Measurements from ENCODE around the gene L3HYPDH. TPM values are rescaled to one million over a fixed set of nuclear protein-coding genes. Genes with fewer than 3 reads are reported as not detected.

Gene L3HYPDH
- total and polyA plus RNA-seq, 2 donors (not counting 3 experiments of a cell fraction or from before 2014, with no cell fraction given) = 26.2 to 30.2 TPM

DNA sequence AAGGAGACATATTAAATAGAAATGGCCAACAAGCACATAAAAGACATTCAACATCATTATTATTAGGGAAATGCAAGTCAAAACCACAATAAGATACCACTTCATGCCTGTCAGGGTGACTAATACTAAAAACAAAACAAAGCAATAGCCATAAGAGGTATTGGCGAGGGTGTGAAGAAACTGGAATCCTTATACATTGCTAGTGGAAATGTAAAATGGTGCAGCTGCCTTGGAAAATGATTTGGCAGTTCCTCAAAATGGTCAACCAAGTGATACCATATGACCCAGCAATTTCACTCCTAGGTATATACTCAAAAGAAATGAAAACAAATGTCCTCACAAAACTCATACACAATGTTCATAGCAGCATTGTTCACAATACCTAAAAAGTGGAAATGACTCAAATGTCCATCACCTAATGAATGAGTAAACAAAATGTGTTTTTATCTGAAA, 46.0 kb downstream of the L3HYPDH start:
- dilution Hi-C loops (cut with MboI; ENCODE audit: extremely low pct_ligation_motif_present, low sequenced_read_pairs) (no loop called here), intact Hi-C loops (cut with micrococcal nuclease) (loop anchor here (1.0 to 2.0 kb wide), 4 partner anchors 32 to 163 kb away; no protein-coding TSS in a partner anchor)
- no TSS peak for BruUV-seq (replicated peaks)
- H3K4me1 ChIP-seq (ENCODE audit: control insufficient read depth, extremely low read depth, insufficient read depth, low read length) = peaks cover 29% of the 10 kb centered on the region
- H3K4me2 ChIP-seq (ENCODE audit: insufficient read depth, low read length) = peak overlapping the region; percentile 82
- no peaks in the 10 kb centered on the region for H4K20me1 ChIP-seq (replicated peaks; ENCODE audit: control insufficient read depth, extremely low read depth, insufficient read depth, low read length)
- H3K27me3 ChIP-seq (ENCODE audit: control insufficient read depth in 2 of 2, insufficient read depth in 2 of 2, low read length in 2 of 2) = no peaks in the 10 kb centered on the region
- H3K9me3 ChIP-seq (replicated peaks; ENCODE audit: control insufficient read depth, insufficient read depth, low read length) = no peaks in the 10 kb centered on the region
- FAIRE-seq = peak; percentile 80
- no peaks in the 10 kb centered on the region for H3K36me3 ChIP-seq (ENCODE audit: control insufficient read depth in 2 of 2, extremely low read depth in 1 of 2, insufficient read depth in 2 of 2, low read length in 2 of 2)
- no peak overlapping the region for H3K4me3 ChIP-seq (replicated peaks in 1 of 3; ENCODE audit: insufficient read depth in 1 of 3, low read depth in 1 of 3, low read length in 3 of 3)
- no peaks in the 10 kb centered on the region for H3K79me2 ChIP-seq (ENCODE audit: control insufficient read depth, insufficient read depth, low read length)
- ChIA-PET POLR2A (no interaction called here), CTCF (interaction anchor here (0.6 to 1.4 kb wide), 6 partner anchors 8 to 317 kb away, joined by 3 to 10 read pairs (median 4); no protein-coding TSS in a partner anchor)
- peak overlapping the region; percentile 70 for H3K27ac ChIP-seq (ENCODE audit: insufficient read depth, low read depth, low read length)
- peak overlapping the region; percentile 38 for H3K9ac ChIP-seq (replicated peaks; ENCODE audit: extremely low read depth, insufficient read depth, low read length)
- H3K9me1 ChIP-seq (replicated peaks; ENCODE audit: control insufficient read depth, extremely low read depth, insufficient read depth, low read length) = no peaks in the 10 kb centered on the region
- H2AFZ ChIP-seq (ENCODE audit: low read depth, low read length) = peak overlapping the region; percentile 44
- TF ChIP-seq GATA2 (IDR thresholded peaks at IDR 0.05; ENCODE audit: insufficient read depth, insufficient read length, low read depth, low read length) (peak; percentile 21), EZH2 (IDR thresholded peaks at IDR 0.05; ENCODE audit: borderline replicate concordance, low read depth, low read length, severe bottlenecking) (no peak), MYC (IDR thresholded peaks at IDR 0.05; ENCODE audit: low read depth, low read length) (no peak), JUN (IDR thresholded peaks at IDR 0.05; ENCODE audit: borderline replicate concordance, insufficient read depth, insufficient read length, low read depth) (no peak), POLR2A (IDR thresholded peaks at IDR 0.05; ENCODE audit: low read depth, low read length) (no peak), FOS (IDR thresholded peaks at IDR 0.05; ENCODE audit: borderline replicate concordance, insufficient read depth, low read length) (peak; percentile 62), POLR2AphosphoS5 (IDR thresholded peaks at IDR 0.05; ENCODE audit: insufficient read depth, low read depth, low read length) (no peak)
- DNase-seq (ENCODE audit: low read depth, low spot score) = peak; percentile 75

DNA sequence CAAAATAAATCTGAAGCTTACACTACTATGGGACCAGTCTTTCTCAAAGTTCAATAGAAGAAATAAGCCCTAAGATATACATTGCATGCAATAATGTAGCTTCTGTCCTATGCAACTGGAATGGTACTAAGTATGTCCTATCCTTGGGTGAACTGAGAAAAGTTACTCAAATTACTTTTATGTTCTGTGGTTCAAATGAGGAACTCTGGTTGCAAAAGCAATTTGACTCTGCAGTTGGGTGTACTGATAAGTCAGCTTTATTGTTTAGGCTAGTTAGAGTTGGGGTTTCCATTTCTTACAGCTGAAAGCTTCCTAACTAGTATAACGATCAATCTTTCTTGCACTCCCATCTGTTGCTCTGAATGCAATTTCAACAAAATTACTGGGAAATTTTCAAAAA, 48.2 kb downstream of the L3HYPDH start:
- intact Hi-C loops (cut with micrococcal nuclease) = no loop called here
- Histone ChIP-seq H3K4me3 (replicated peaks in 1 of 3; ENCODE audit: insufficient read depth in 1 of 3, low read depth in 1 of 3, low read length in 3 of 3) (no peak overlapping the region), H3K4me2 (ENCODE audit: insufficient read depth, low read length) (no peak overlapping the region), H2AFZ (ENCODE audit: low read depth, low read length) (no peak overlapping the region), H3K9me3 (replicated peaks; ENCODE audit: control insufficient read depth, insufficient read depth, low read length) (no peaks in the 10 kb centered on the region), H3K4me1 (ENCODE audit: control insufficient read depth, extremely low read depth, insufficient read depth, low read length) (peaks cover 29% of the 10 kb centered on the region), H3K36me3 (ENCODE audit: control insufficient read depth in 2 of 2, extremely low read depth in 1 of 2, insufficient read depth in 2 of 2, low read length in 2 of 2) (no peaks in the 10 kb centered on the region), H3K27ac (ENCODE audit: insufficient read depth, low read depth, low read length) (no peak overlapping the region), H3K9ac (replicated peaks; ENCODE audit: extremely low read depth, insufficient read depth, low read length) (no peak overlapping the region), H4K20me1 (replicated peaks; ENCODE audit: control insufficient read depth, extremely low read depth, insufficient read depth, low read length) (no peaks in the 10 kb centered on the region), H3K9me1 (replicated peaks; ENCODE audit: control insufficient read depth, extremely low read depth, insufficient read depth, low read length) (no peaks in the 10 kb centered on the region), H3K27me3 (ENCODE audit: control insufficient read depth in 2 of 2, insufficient read depth in 2 of 2, low read length in 2 of 2) (no peaks in the 10 kb centered on the region), H3K79me2 (ENCODE audit: control insufficient read depth, insufficient read depth, low read length) (no peaks in the 10 kb centered on the region)
- POLR2A ChIA-PET = no interaction called here
- no peak for TF ChIP-seq EZH2 (IDR thresholded peaks at IDR 0.05; ENCODE audit: borderline replicate concordance, low read depth, low read length, severe bottlenecking)
- TF ChIP-seq, protein P1, sequence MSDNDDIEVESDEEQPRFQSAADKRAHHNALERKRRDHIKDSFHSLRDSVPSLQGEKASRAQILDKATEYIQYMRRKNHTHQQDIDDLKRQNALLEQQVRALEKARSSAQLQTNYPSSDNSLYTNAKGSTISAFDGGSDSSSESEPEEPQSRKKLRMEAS (IDR thresholded peaks at IDR 0.05; ENCODE audit: insufficient read depth, insufficient read length) = no peak
- TF ChIP-seq MYC (IDR thresholded peaks at IDR 0.05; ENCODE audit: low read depth, low read length) = no peak
- TF ChIP-seq POLR2A (IDR thresholded peaks at IDR 0.05; ENCODE audit: low read depth, low read length) = no peak
- no peak for TF ChIP-seq POLR2AphosphoS5 (IDR thresholded peaks at IDR 0.05; ENCODE audit: insufficient read depth, low read depth, low read length)
- TF ChIP-seq, protein P2, sequence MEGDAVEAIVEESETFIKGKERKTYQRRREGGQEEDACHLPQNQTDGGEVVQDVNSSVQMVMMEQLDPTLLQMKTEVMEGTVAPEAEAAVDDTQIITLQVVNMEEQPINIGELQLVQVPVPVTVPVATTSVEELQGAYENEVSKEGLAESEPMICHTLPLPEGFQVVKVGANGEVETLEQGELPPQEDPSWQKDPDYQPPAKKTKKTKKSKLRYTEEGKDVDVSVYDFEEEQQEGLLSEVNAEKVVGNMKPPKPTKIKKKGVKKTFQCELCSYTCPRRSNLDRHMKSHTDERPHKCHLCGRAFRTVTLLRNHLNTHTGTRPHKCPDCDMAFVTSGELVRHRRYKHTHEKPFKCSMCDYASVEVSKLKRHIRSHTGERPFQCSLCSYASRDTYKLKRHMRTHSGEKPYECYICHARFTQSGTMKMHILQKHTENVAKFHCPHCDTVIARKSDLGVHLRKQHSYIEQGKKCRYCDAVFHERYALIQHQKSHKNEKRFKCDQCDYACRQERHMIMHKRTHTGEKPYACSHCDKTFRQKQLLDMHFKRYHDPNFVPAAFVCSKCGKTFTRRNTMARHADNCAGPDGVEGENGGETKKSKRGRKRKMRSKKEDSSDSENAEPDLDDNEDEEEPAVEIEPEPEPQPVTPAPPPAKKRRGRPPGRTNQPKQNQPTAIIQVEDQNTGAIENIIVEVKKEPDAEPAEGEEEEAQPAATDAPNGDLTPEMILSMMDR (IDR thresholded peaks at IDR 0.05; ENCODE audit: extremely low read depth in 1 of 2, insufficient read depth in 1 of 2, low read depth in 1 of 2, low read length in 2 of 2) = no peak
- CTCF ChIA-PET = interaction anchor here (1.5 to 1.9 kb wide), 2 partner anchors 8 to 30 kb away, joined by 3 to 5 read pairs; no protein-coding TSS in a partner anchor
- dilution Hi-C loops (cut with MboI; ENCODE audit: extremely low pct_ligation_motif_present, low sequenced_read_pairs) = no loop called here
- BruUV-seq (replicated peaks) = no TSS peak
- FAIRE-seq = no peak
- DNase-seq (ENCODE audit: low read depth, low spot score) = no peak

All from endothelial cell of umbilical vein (primary cell).